Stimulated activated memory B cell treated with anti-CD40 and anti-IgM and Interleukin-4, amounts not matched to agents 10 μg/mL and 1 μg/mL and 100 μg/mL, for 72 hours (primary cell): Measurements from ENCODE around the gene TTC28.

Experiments used
- ATAC-seq: fragments of 150-1000 bp; cut with Tn5 transposase; 2 replicates; pipeline ENCODE4 v1.10.0; 2021
- H3K27ac Mint-ChIP-seq: one replicate; pipeline ENCODE4 v1.8.0; 2022; ENCODE audit warnings: mild to moderate bottlenecking, mixed read lengths
- H3K27me3 Mint-ChIP-seq: one replicate; pipeline ENCODE4 v1.8.0; 2022; ENCODE audit warnings: mixed read lengths
- H3K36me3 Mint-ChIP-seq: one replicate; pipeline ENCODE4 v1.8.0; 2022; ENCODE audit warnings: mixed read lengths
- H3K4me1 Mint-ChIP-seq: one replicate; pipeline ENCODE4 v1.8.0; 2022; ENCODE audit warnings: mixed read lengths
- H3K4me3 Mint-ChIP-seq: one replicate; pipeline ENCODE4 v1.8.0; 2022; ENCODE audit warnings: mild to moderate bottlenecking, moderate library complexity, mixed read lengths
- H3K9me3 Mint-ChIP-seq: one replicate; pipeline ENCODE4 v1.8.0; 2022; ENCODE audit warnings: mixed read lengths

Gene TTC28

GRCh38 chr22:28123989-28124766, 555.5 kb downstream of the TTC28 start:
- H3K9me3 Mint-ChIP-seq = peaks cover 2% of the 10 kb centered on the region
- no peaks in the 10 kb centered on the region for H3K36me3 Mint-ChIP-seq
- no peak overlapping the region for H3K4me3 Mint-ChIP-seq
- peaks cover 18% of the 10 kb centered on the region for H3K27me3 Mint-ChIP-seq
- no peak overlapping the region for H3K27ac Mint-ChIP-seq
- H3K4me1 Mint-ChIP-seq = no peaks in the 10 kb centered on the region
- no peak for ATAC-seq

GRCh38 chr22:28120691-28121592, 558.7 kb downstream of the TTC28 start:
- Mint-ChIP-seq H3K4me3 (no peak overlapping the region), H3K4me1 (no peaks in the 10 kb centered on the region), H3K9me3 (peaks cover 2% of the 10 kb centered on the region), H3K27me3 (peaks cover 18% of the 10 kb centered on the region), H3K36me3 (no peaks in the 10 kb centered on the region), H3K27ac (no peak overlapping the region)
- ATAC-seq = no peak

GRCh38 chr22:28118957-28119631, 560.5 kb downstream of the TTC28 start:
- peaks cover 14% of the 10 kb centered on the region for H3K27me3 Mint-ChIP-seq
- no peaks in the 10 kb centered on the region for H3K36me3 Mint-ChIP-seq
- H3K4me1 Mint-ChIP-seq = no peaks in the 10 kb centered on the region
- H3K4me3 Mint-ChIP-seq = no peak overlapping the region
- peaks cover 1% of the 10 kb centered on the region for H3K9me3 Mint-ChIP-seq
- no peak overlapping the region for H3K27ac Mint-ChIP-seq
- no peak for ATAC-seq

- no peak overlapping the region for H3K4me3 Mint-ChIP-seq
- no peaks in the 10 kb centered on the region for H3K9me3 Mint-ChIP-seq
- no peaks in the 10 kb centered on the region for H3K27me3 Mint-ChIP-seq
- H3K27ac Mint-ChIP-seq = no peak overlapping the region
- H3K36me3 Mint-ChIP-seq = no peaks in the 10 kb centered on the region
- H3K4me1 Mint-ChIP-seq = no peaks in the 10 kb centered on the region
- no peak for ATAC-seq
Observed at GRCh38 chr22:28116219-28116673, 563.4 kb downstream of the TTC28 start.

- Mint-ChIP-seq H3K4me1 (no peaks in the 10 kb centered on the region), H3K4me3 (no peak overlapping the region), H3K27me3 (no peaks in the 10 kb centered on the region), H3K36me3 (no peaks in the 10 kb centered on the region), H3K27ac (no peak overlapping the region), H3K9me3 (no peaks in the 10 kb centered on the region)
- no peak for ATAC-seq
Observed at GRCh38 chr22:28115426-28115825, 564.2 kb downstream of the TTC28 start.

- Mint-ChIP-seq H3K4me3 (no peak overlapping the region), H3K9me3 (no peaks in the 10 kb centered on the region), H3K27ac (no peak overlapping the region), H3K36me3 (no peaks in the 10 kb centered on the region), H3K27me3 (no peaks in the 10 kb centered on the region), H3K4me1 (no peaks in the 10 kb centered on the region)
- no peak for ATAC-seq
Observed at GRCh38 chr22:28112548-28113043, 567.0 kb downstream of the TTC28 start.

GRCh38 chr22:28112190-28112544, 567.5 kb downstream of the TTC28 start:
- no peak for ATAC-seq
- H3K27ac Mint-ChIP-seq = no peak overlapping the region
- no peak overlapping the region for H3K4me3 Mint-ChIP-seq

GRCh38 chr22:28111501-28112189, 568.0 kb downstream of the TTC28 start:
- H3K27ac Mint-ChIP-seq = no peak overlapping the region
- ATAC-seq = no peak
- H3K9me3 Mint-ChIP-seq = no peaks in the 10 kb centered on the region
- no peaks in the 10 kb centered on the region for H3K27me3 Mint-ChIP-seq
- H3K4me3 Mint-ChIP-seq = no peak overlapping the region
- H3K4me1 Mint-ChIP-seq = no peaks in the 10 kb centered on the region
- no peaks in the 10 kb centered on the region for H3K36me3 Mint-ChIP-seq

More at GRCh38 chr22:28112190-28112544, 567.5 kb downstream of the TTC28 start:
- Mint-ChIP-seq H3K4me1 (no peaks in the 10 kb centered on the region), H3K9me3 (no peaks in the 10 kb centered on the region), H3K36me3 (no peaks in the 10 kb centered on the region), H3K27me3 (no peaks in the 10 kb centered on the region)

GRCh38 chr22:28108851-28109250, 570.8 kb downstream of the TTC28 start:
- H3K4me1 Mint-ChIP-seq = no peaks in the 10 kb centered on the region
- no peaks in the 10 kb centered on the region for H3K36me3 Mint-ChIP-seq
- no peak overlapping the region for H3K4me3 Mint-ChIP-seq
- H3K9me3 Mint-ChIP-seq = no peaks in the 10 kb centered on the region
- no peak for ATAC-seq
- H3K27ac Mint-ChIP-seq = no peak overlapping the region
- no peaks in the 10 kb centered on the region for H3K27me3 Mint-ChIP-seq

GRCh38 chr22:28106617-28107016, 573.0 kb downstream of the TTC28 start:
- ATAC-seq = no peak
- no peaks in the 10 kb centered on the region for H3K4me1 Mint-ChIP-seq
- no peaks in the 10 kb centered on the region for H3K9me3 Mint-ChIP-seq
- H3K27me3 Mint-ChIP-seq = no peaks in the 10 kb centered on the region
- no peaks in the 10 kb centered on the region for H3K36me3 Mint-ChIP-seq
- H3K27ac Mint-ChIP-seq = no peak overlapping the region
- H3K4me3 Mint-ChIP-seq = no peak overlapping the region

- Mint-ChIP-seq H3K36me3 (no peaks in the 10 kb centered on the region), H3K4me1 (no peaks in the 10 kb centered on the region)
- no peak for ATAC-seq
Observed at GRCh38 chr22:28105988-28106387, 573.7 kb downstream of the TTC28 start.

GRCh38 chr22:28105413-28105812, 574.2 kb downstream of the TTC28 start:
- Mint-ChIP-seq H3K36me3 (no peaks in the 10 kb centered on the region), H3K4me1 (no peaks in the 10 kb centered on the region), H3K27ac (no peak overlapping the region), H3K9me3 (no peaks in the 10 kb centered on the region), H3K27me3 (no peaks in the 10 kb centered on the region), H3K4me3 (no peak overlapping the region)
- no peak for ATAC-seq

More at GRCh38 chr22:28105988-28106387, 573.7 kb downstream of the TTC28 start:
- Mint-ChIP-seq H3K9me3 (no peaks in the 10 kb centered on the region), H3K4me3 (no peak overlapping the region), H3K27me3 (no peaks in the 10 kb centered on the region), H3K27ac (no peak overlapping the region)

- no peak overlapping the region for H3K27ac Mint-ChIP-seq
Observed at GRCh38 chr22:28103596-28103995, 576.0 kb downstream of the TTC28 start.

GRCh38 chr22:28102151-28102812, 577.4 kb downstream of the TTC28 start:
- no peaks in the 10 kb centered on the region for H3K9me3 Mint-ChIP-seq
- no peak for ATAC-seq
- H3K4me3 Mint-ChIP-seq = no peak overlapping the region
- H3K27ac Mint-ChIP-seq = no peak overlapping the region
- H3K36me3 Mint-ChIP-seq = no peaks in the 10 kb centered on the region
- H3K4me1 Mint-ChIP-seq = no peaks in the 10 kb centered on the region
- no peaks in the 10 kb centered on the region for H3K27me3 Mint-ChIP-seq

More at GRCh38 chr22:28103596-28103995, 576.0 kb downstream of the TTC28 start:
- Mint-ChIP-seq H3K36me3 (no peaks in the 10 kb centered on the region), H3K4me3 (no peak overlapping the region), H3K9me3 (no peaks in the 10 kb centered on the region), H3K27me3 (no peaks in the 10 kb centered on the region), H3K4me1 (no peaks in the 10 kb centered on the region)
- ATAC-seq = no peak
